B cell (primary cell): ENCODE data around the gene EFNA5. TPM values are rescaled to one million over a fixed set of nuclear protein-coding genes. Genes with fewer than 3 reads are reported as not detected.

Source experiments
- ATAC-seq: fragments of 200-7000 bp; cut with Tn5 transposase; one replicate; pipeline ENCODE4 v1.10.0; 2021; ENCODE audit warnings: low read depth, mild to moderate bottlenecking, moderate number of reproducible peaks, moderate library complexity
- CTCF ChIA-PET: fragments of 350-600 bp; sonication (Branson Sonifier 250); formaldehyde crosslinking; loops from one replicate; lab custom pipeline; 2021; ENCODE audit warnings: antibody characterized with exemption, inconsistent platforms; lab: Charles Lee
- POLR2A ChIA-PET: fragments of 350-600 bp; sonication (Branson Sonifier 250); formaldehyde crosslinking; loops from one replicate; lab custom pipeline; 2021; ENCODE audit warnings: antibody characterized with exemption; lab: Charles Lee
- DNase-seq: peaks from one replicate; pipeline ENCODE4 v3.0.0; 2013
- H2AFZ ChIP-seq: 2 replicates; pipeline ENCODE4 v1.6.1; 2012; ENCODE audit warnings: mild to moderate bottlenecking, low read depth, low read length; ENCODE audit not compliant: insufficient read depth, poor library complexity, severe bottlenecking
- H3K27ac ChIP-seq, 2 donors: 1 replicate in 1 of 2; 2 replicates in 1 of 2; pipeline ENCODE4 v1.5.1; 2012 to 2013; ENCODE audit warnings: low read length in 2 of 2, mild to moderate bottlenecking in 2 of 2, moderate library complexity in 1 of 2
- H3K27me3 ChIP-seq, 4 experiments: fragments of 200-600 bp in 1 of 4; sonication (generic) in 1 of 4; replicated peaks in 1 of 4; 1 replicate in 2 of 4; 2 replicates in 2 of 4; pipeline versions ENCODE4 v1.6.1 to v1.7.0; 2013 to 2016; ENCODE audit warnings: low read length in 3 of 4, mild to moderate bottlenecking in 2 of 4, mixed read lengths in 1 of 4, moderate library complexity in 1 of 4; ENCODE audit not compliant: insufficient read depth in 4 of 4, control insufficient read depth in 3 of 4; ENCODE audit errors: control extremely low read depth in 1 of 4
- H3K36me3 ChIP-seq, 2 experiments: replicated peaks in 1 of 2; 1 replicate in 1 of 2; 2 replicates in 1 of 2; pipeline versions ENCODE4 v1.6.1 to v1.7.1; 2013; ENCODE audit warnings: low read length in 1 of 2; ENCODE audit not compliant: insufficient read depth in 2 of 2, control insufficient read depth in 1 of 2; ENCODE audit errors: control extremely low read depth in 1 of 2, extremely low read depth in 1 of 2
- H3K4me1 ChIP-seq, 2 donors: fragments of 200-600 bp in 1 of 2; sonication (generic) in 1 of 2; 1 replicate in 1 of 2; 2 replicates in 1 of 2; pipeline versions ENCODE4 v1.5.1 to v1.6.1; 2013 to 2017; ENCODE audit warnings: low read length in 2 of 2; ENCODE audit not compliant: control insufficient read depth in 2 of 2, insufficient read depth in 2 of 2
- H3K4me2 ChIP-seq: replicated peaks from 2 replicates; pipeline ENCODE3; 2012; ENCODE audit warnings: mild to moderate bottlenecking, low read depth, low read length; ENCODE audit not compliant: poor library complexity, severe bottlenecking
- H3K4me3 ChIP-seq, 5 experiments: fragments of 200-600 bp in 1 of 5; sonication (generic) in 1 of 5; 1 replicate in 3 of 5; 2 replicates in 2 of 5; pipeline versions ENCODE4 v1.5.1 to v1.7.0; 2011 to 2016; ENCODE audit warnings: low read length in 4 of 5, mild to moderate bottlenecking in 4 of 5, low read depth in 2 of 5, control low read depth in 1 of 5, moderate library complexity in 1 of 5; ENCODE audit not compliant: insufficient read depth in 1 of 5; ENCODE audit errors: control extremely low read depth in 1 of 5, extremely low read depth in 1 of 5
- H3K79me2 ChIP-seq: fragments of 200-600 bp; sonication (generic); one replicate; pipeline ENCODE4 v1.6.0; 2016; ENCODE audit warnings: low read length; ENCODE audit not compliant: control insufficient read depth, insufficient read depth
- H3K9ac ChIP-seq: fragments of 200-600 bp; sonication (generic); 2 replicates; pipeline ENCODE4 v1.6.1; 2017; ENCODE audit warnings: mild to moderate bottlenecking, low read length, moderate library complexity
- H3K9me3 ChIP-seq, 3 donors: one replicate each; pipeline versions ENCODE4 v1.6.1 to v1.7.1; 2013; ENCODE audit warnings: low read length in 2 of 3; ENCODE audit not compliant: control insufficient read depth in 2 of 3, insufficient read depth in 1 of 3; ENCODE audit errors: control extremely low read depth in 1 of 3
- H4K20me1 ChIP-seq: 2 replicates; pipeline ENCODE4 v1.6.0; 2012; ENCODE audit warnings: mild to moderate bottlenecking, low read length; ENCODE audit not compliant: insufficient read depth, control insufficient read depth, poor library complexity, severe bottlenecking
- H3K27ac Mint-ChIP-seq: one replicate; pipeline ENCODE4 v1.8.0; 2021; ENCODE audit warnings: mixed read lengths
- H3K27me3 Mint-ChIP-seq: one replicate; pipeline ENCODE4 v1.8.0; 2021; ENCODE audit warnings: mixed read lengths
- H3K4me1 Mint-ChIP-seq: one replicate; pipeline ENCODE4 v1.8.0; 2021; ENCODE audit warnings: mixed read lengths
- H3K4me3 Mint-ChIP-seq: one replicate; pipeline ENCODE4 v1.8.0; 2021; ENCODE audit warnings: mixed read lengths
- H3K9me3 Mint-ChIP-seq: one replicate; pipeline ENCODE4 v1.8.0; 2022; ENCODE audit warnings: mixed read lengths; ENCODE audit not compliant: insufficient read depth
- CTCF ChIP-seq: fragments of 200-600 bp; IDR thresholded peaks from one replicate; pipeline ENCODE4 v1.8.0; 2022; ENCODE audit warnings: antibody characterized with exemption, mild to moderate bottlenecking
- EZH2 ChIP-seq: IDR thresholded peaks from 2 replicates; pipeline ENCODE4 v1.6.1; 2012; ENCODE audit warnings: borderline replicate concordance, low read depth, mild to moderate bottlenecking, moderate library complexity, low read length; ENCODE audit not compliant: insufficient read depth, poor library complexity, severe bottlenecking
- WGBS: methylation state at CpG from one replicate; pipeline ENCODE4 v1.1.5; 2013; ENCODE audit warnings: missing lambda C conversion rate; ENCODE audit not compliant: insufficient coverage; 5-methylcytosine and 5-hydroxymethylcytosine counted together
- intact Hi-C: fragments of 100-400 bp; cut with micrococcal nuclease; formaldehyde crosslinking; loops from one replicate; pipeline ENCODE4 v1.10.0; 2022
- polyA plus RNA-seq: library from polyadenylated mRNA; depleted of rRNA; stranded (reverse); fragments of >200 nt; gene quantifications from 2 replicates; pipeline ENCODE4 v1.2.3, GENCODE V29; 2012
- total RNA-seq, 2 donors: library from RNA; stranded (reverse); fragments of 120-200 nt in 1 of 2; gene quantifications; 1 replicate in 1 of 2; 2 replicates in 1 of 2; pipeline versions ENCODE4 v1.2.3 to v1.2.4, GENCODE V29; 2013 to 2022

Gene EFNA5
- total and polyA plus RNA-seq, 2 donors (not counting 1 experiment from before 2014, with no cell fraction given): not detected

GRCh38 chr5:107546719-107547118, 124.0 kb downstream of the EFNA5 start:
- intact Hi-C loops: no loop called here
- H3K79me2 ChIP-seq: no peaks in the 10 kb centered on the region
- TF ChIP-seq CTCF (no peak), EZH2 (no peak)
- Mint-ChIP-seq H3K4me1 (no peaks in the 10 kb centered on the region), H3K4me3 (no peak overlapping the region), H3K9me3 (no peaks in the 10 kb centered on the region), H3K27ac (no peak overlapping the region), H3K27me3 (no peaks in the 10 kb centered on the region)
- H3K27me3 ChIP-seq: no peaks in the 10 kb centered on the region
- H4K20me1 ChIP-seq: no peaks in the 10 kb centered on the region
- CTCF ChIA-PET: interaction anchor here (0.6 to 1.0 kb wide), 2 partner anchors 10 to 26 kb away, joined by 4 read pairs; no protein-coding TSS in a partner anchor
- H3K9ac ChIP-seq: no peak overlapping the region
- POLR2A ChIA-PET: no interaction called here
- H2AFZ ChIP-seq: no peak overlapping the region
- H3K36me3 ChIP-seq: no peaks in the 10 kb centered on the region
- H3K4me3 ChIP-seq: no peak overlapping the region
- H3K4me1 ChIP-seq: no peaks in the 10 kb centered on the region
- no peak overlapping the region for H3K4me2 ChIP-seq
- ATAC-seq: no peak
- DNase-seq: no peak
- no peak overlapping the region for H3K27ac ChIP-seq
- WGBS: no CpG with 5 or more reads among the region's 1 CpG
- no peaks in the 10 kb centered on the region for H3K9me3 ChIP-seq

GRCh38 chr5:107545486-107545885, 125.3 kb downstream of the EFNA5 start:
- Histone ChIP-seq H3K9me3 (no peaks in the 10 kb centered on the region), H3K36me3 (no peaks in the 10 kb centered on the region), H3K4me3 (no peak overlapping the region), H3K27me3 (no peaks in the 10 kb centered on the region), H3K9ac (no peak overlapping the region), H3K4me1 (no peaks in the 10 kb centered on the region), H3K4me2 (no peak overlapping the region), H2AFZ (no peak overlapping the region), H4K20me1 (no peaks in the 10 kb centered on the region), H3K79me2 (no peaks in the 10 kb centered on the region), H3K27ac (no peak overlapping the region)
- TF ChIP-seq EZH2 (no peak), CTCF (no peak)
- ChIA-PET POLR2A (no interaction called here), CTCF (interaction anchor here (1.6 to 1.7 kb wide), 2 partner anchors 11 to 27 kb away, joined by 6 read pairs; no protein-coding TSS in a partner anchor)
- Mint-ChIP-seq H3K27me3 (no peaks in the 10 kb centered on the region), H3K4me3 (no peak overlapping the region), H3K27ac (no peak overlapping the region), H3K9me3 (no peaks in the 10 kb centered on the region), H3K4me1 (no peaks in the 10 kb centered on the region)
- intact Hi-C loops: no loop called here
- ATAC-seq (no peak), DNase-seq (no peak)
- 86% methylated on average over 2 of the region's 4 CpGs for WGBS
